HG03520 (cell line): ENCODE data around the gene PAH.

ENCODE experiments used
- ATAC-seq: cut with Tn5 transposase; IDR thresholded peaks from one replicate; pipeline ENCODE4 v1.9.1; 2021; ENCODE audit warnings: mild to moderate bottlenecking, moderate library complexity; ENCODE audit not compliant: unreplicated experiment

PAH gene

GRCh38 chr12:102950950-102951619 lies 34.0 kb upstream of the PAH start:
- no peak for ATAC-seq

GRCh38 chr12:102950107-102950949 lies 33.3 kb upstream of the PAH start:
- no peak for ATAC-seq

- no peak for ATAC-seq
These were observed 31.9 kb upstream of the PAH start for GRCh38 chr12:102948941-102949352.

GRCh38 chr12:102946042-102946441 lies 29.0 kb upstream of the PAH start:
- no peak for ATAC-seq

- no peak for ATAC-seq
These were observed 22.7 kb upstream of the PAH start for GRCh38 chr12:102939670-102940222.

- ATAC-seq: no peak
These were observed 22.0 kb upstream of the PAH start for GRCh38 chr12:102939059-102939458.

GRCh38 chr12:102933168-102933567 lies 16.1 kb upstream of the PAH start:
- no peak for ATAC-seq

- ATAC-seq: no peak
These were observed 10.2 kb upstream of the PAH start for GRCh38 chr12:102927220-102927619.

GRCh38 chr12:102921240-102921639 lies 4.2 kb upstream of the PAH start:
- ATAC-seq: no peak

GRCh38 chr12:102920271-102920670 lies 3.2 kb upstream of the PAH start:
- ATAC-seq: no peak

GRCh38 chr12:102918840-102919239 lies 1.8 kb upstream of the PAH start:
- ATAC-seq: no peak

GRCh38 chr12:102916252-102917025 lies 605 bp downstream of the PAH start:
- ATAC-seq: no peak

- ATAC-seq: no peak
These were observed 3.4 kb downstream of the PAH start for GRCh38 chr12:102913453-102914226.

- ATAC-seq: no peak
These were observed 4.8 kb downstream of the PAH start for GRCh38 chr12:102912258-102912657.

- no peak for ATAC-seq
These were observed 5.7 kb downstream of the PAH start for GRCh38 chr12:102911320-102911719.

GRCh38 chr12:102910792-102911191 lies 6.3 kb downstream of the PAH start:
- no peak for ATAC-seq

- ATAC-seq: no peak
These were observed 6.9 kb downstream of the PAH start for GRCh38 chr12:102910137-102910536.

- ATAC-seq: no peak
These were observed 9.1 kb downstream of the PAH start for GRCh38 chr12:102907918-102908317.

GRCh38 chr12:102905229-102905628 lies 11.8 kb downstream of the PAH start:
- ATAC-seq: no peak

- no peak for ATAC-seq
These were observed 13.6 kb downstream of the PAH start for GRCh38 chr12:102903337-102904007.
